Neuronal stem cell (in vitro differentiated cells): ENCODE results near the gene PCTP.

ENCODE experiments used
- DNase-seq: peaks from one replicate; pipeline ENCODE4 v3.0.0-alpha.2; 2013; ENCODE audit warnings: low spot score
- H2AFZ ChIP-seq: one replicate; pipeline ENCODE4 v1.6.1; 2013; ENCODE audit warnings: mild to moderate bottlenecking, low read length, inconsistent platforms
- H2AK5ac ChIP-seq: 2 replicates; pipeline ENCODE4 v1.6.1; 2013; ENCODE audit warnings: low read depth, mild to moderate bottlenecking, inconsistent platforms, low read length, moderate library complexity, mixed read lengths
- H2BK120ac ChIP-seq: 2 replicates; pipeline ENCODE4 v1.6.1; 2013; ENCODE audit warnings: low read depth, mild to moderate bottlenecking, inconsistent platforms, low read length, moderate library complexity, mixed read lengths
- H2BK12ac ChIP-seq: one replicate; pipeline ENCODE4 v1.6.1; 2013; ENCODE audit warnings: low read length, inconsistent platforms
- H2BK15ac ChIP-seq: 2 replicates; pipeline ENCODE4 v1.6.1; 2013; ENCODE audit warnings: mild to moderate bottlenecking, low read length, inconsistent platforms, mixed read lengths
- H2BK5ac ChIP-seq: one replicate; pipeline ENCODE4 v1.6.1; 2013; ENCODE audit warnings: inconsistent platforms, mild to moderate bottlenecking, low read length, moderate library complexity
- H3K14ac ChIP-seq: one replicate; pipeline ENCODE4 v1.6.1; 2013; ENCODE audit warnings: low read length, inconsistent platforms
- H3K18ac ChIP-seq: 2 replicates; pipeline ENCODE4 v1.6.1; 2013; ENCODE audit warnings: low read length, inconsistent platforms
- H3K23ac ChIP-seq: 2 replicates; pipeline ENCODE4 v1.6.1; 2013; ENCODE audit warnings: low read depth, mild to moderate bottlenecking, mixed read lengths, low read length, inconsistent platforms; ENCODE audit not compliant: poor library complexity
- H3K27ac ChIP-seq: replicated peaks from 3 replicates; pipeline ENCODE4 v1.5.1; 2013; ENCODE audit warnings: low read length, inconsistent platforms
- H3K27me3 ChIP-seq, 3 experiments: 2 replicates each; pipeline ENCODE4 v1.6.1; 2013; ENCODE audit warnings: low read length in 3 of 3, mild to moderate bottlenecking in 2 of 3, inconsistent platforms in 1 of 3, low read depth in 1 of 3, mixed read lengths in 1 of 3, moderate library complexity in 1 of 3; ENCODE audit not compliant: control insufficient read depth in 3 of 3, insufficient read depth in 3 of 3
- H3K36me3 ChIP-seq, 2 donors: replicated peaks in 1 of 2; 2 replicates each; pipeline ENCODE4 v1.6.1; 2013; ENCODE audit warnings: low read length in 2 of 2; ENCODE audit not compliant: control insufficient read depth in 2 of 2, insufficient read depth in 2 of 2
- H3K4ac ChIP-seq: 2 replicates; pipeline ENCODE4 v1.6.1; 2013; ENCODE audit warnings: inconsistent platforms, mild to moderate bottlenecking, low read length, moderate library complexity
- H3K4me1 ChIP-seq, 2 donors: 1 replicate in 1 of 2; 2 replicates in 1 of 2; pipeline ENCODE4 v1.6.1; 2013; ENCODE audit warnings: low read length in 2 of 2, low read depth in 1 of 2; ENCODE audit not compliant: control insufficient read depth in 2 of 2, insufficient read depth in 1 of 2
- H3K4me2 ChIP-seq: one replicate; pipeline ENCODE4 v1.6.1; 2013; ENCODE audit warnings: mild to moderate bottlenecking, low read length, inconsistent platforms; ENCODE audit not compliant: insufficient read depth, poor library complexity, severe bottlenecking
- H3K4me3 ChIP-seq, 2 donors: 2 replicates each; pipeline ENCODE4 v1.5.1; 2013; ENCODE audit warnings: low read length in 2 of 2, mild to moderate bottlenecking in 2 of 2, inconsistent platforms in 1 of 2, moderate library complexity in 1 of 2
- H3K79me1 ChIP-seq: one replicate; pipeline ENCODE4 v1.6.1; 2013; ENCODE audit warnings: low read depth, mild to moderate bottlenecking, inconsistent platforms, low read length, moderate library complexity
- H3K9ac ChIP-seq: one replicate; pipeline ENCODE4 v1.6.1; 2013; ENCODE audit warnings: mild to moderate bottlenecking, low read depth, low read length, inconsistent platforms; ENCODE audit not compliant: poor library complexity
- H3K9me3 ChIP-seq, 2 donors: replicated peaks in 1 of 2; 2 replicates each; pipeline versions ENCODE3 to v1.6.1; 2013; ENCODE audit warnings: low read length in 2 of 2, mild to moderate bottlenecking in 2 of 2, inconsistent platforms in 1 of 2, low read depth in 1 of 2, mixed read lengths in 1 of 2, moderate library complexity in 1 of 2; ENCODE audit not compliant: control insufficient read depth in 2 of 2, insufficient read depth in 1 of 2
- H4K8ac ChIP-seq: one replicate; pipeline ENCODE4 v1.6.1; 2013; ENCODE audit warnings: low read depth, mild to moderate bottlenecking, inconsistent platforms, low read length, moderate library complexity
- H4K91ac ChIP-seq: one replicate; pipeline ENCODE4 v1.6.1; 2013; ENCODE audit warnings: low read length, low read depth, mild to moderate bottlenecking, inconsistent platforms; ENCODE audit not compliant: poor library complexity
- WGBS, 2 donors: extraction: QIAGEN DNeasy Blood & Tissue Kit; methylation state at CpG; one replicate each; pipeline ENCODE4 v1.1.7; 2013; ENCODE audit warnings: missing lambda C conversion rate in 2 of 2, mixed read lengths in 1 of 2; ENCODE audit not compliant: insufficient read length in 2 of 2, insufficient replicate concordance in 1 of 2; ENCODE audit errors: extremely low coverage in 2 of 2; 5-methylcytosine and 5-hydroxymethylcytosine counted together

The PCTP gene

GRCh38 chr17:55757659-55758058 lies 6.8 kb downstream of the PCTP start:
- Histone ChIP-seq H4K8ac (no peak overlapping the region), H3K4me3 (no peak overlapping the region), H3K27me3 (no peaks in the 10 kb centered on the region), H4K91ac (no peak overlapping the region), H3K18ac (no peak overlapping the region), H3K4me1 (no peaks in the 10 kb centered on the region), H3K79me1 (no peaks in the 10 kb centered on the region), H3K9ac (no peak overlapping the region), H2BK120ac (no peak overlapping the region), H2BK5ac (no peak overlapping the region), H3K4me2 (no peak overlapping the region), H2BK12ac (no peak overlapping the region), H3K27ac (no peak overlapping the region), H3K23ac (no peak overlapping the region), H2BK15ac (no peak overlapping the region), H2AFZ (no peak overlapping the region), H3K9me3 (no peaks in the 10 kb centered on the region), H3K36me3 (no peaks in the 10 kb centered on the region), H2AK5ac (no peak overlapping the region), H3K4ac (no peak overlapping the region), H3K14ac (no peak overlapping the region)
- DNase-seq = no peak
- no CpG with 5 or more reads among the region's 1 CpG for WGBS, 2 donors

GRCh38 chr17:55758171-55758570 lies 7.3 kb downstream of the PCTP start:
- no peak overlapping the region for H2BK120ac ChIP-seq
- no peak overlapping the region for H2AFZ ChIP-seq
- no peak for DNase-seq
- no peak overlapping the region for H3K4me2 ChIP-seq
- H3K4me1 ChIP-seq = no peaks in the 10 kb centered on the region
- no peaks in the 10 kb centered on the region for H3K9me3 ChIP-seq
- no peaks in the 10 kb centered on the region for H3K79me1 ChIP-seq
- H2BK5ac ChIP-seq = no peak overlapping the region
- no peaks in the 10 kb centered on the region for H3K36me3 ChIP-seq
- H2BK12ac ChIP-seq = no peak overlapping the region
- H3K23ac ChIP-seq = no peak overlapping the region
- H4K91ac ChIP-seq = no peak overlapping the region
- H3K18ac ChIP-seq = no peak overlapping the region
- H3K14ac ChIP-seq = no peak overlapping the region
- H4K8ac ChIP-seq = no peak overlapping the region
- no peak overlapping the region for H3K4me3 ChIP-seq
- H3K27ac ChIP-seq = no peak overlapping the region
- no peak overlapping the region for H2BK15ac ChIP-seq
- no peak overlapping the region for H3K9ac ChIP-seq
- no peak overlapping the region for H3K4ac ChIP-seq
- no peak overlapping the region for H2AK5ac ChIP-seq
- H3K27me3 ChIP-seq = no peaks in the 10 kb centered on the region

- WGBS, 2 donors = no CpG with 5 or more reads among the region's 3 CpGs
- H4K91ac ChIP-seq = no peak overlapping the region
- H3K9ac ChIP-seq = no peak overlapping the region
These were observed 9.9 kb downstream of the PCTP start for GRCh38 chr17:55760643-55761355.

DNA sequence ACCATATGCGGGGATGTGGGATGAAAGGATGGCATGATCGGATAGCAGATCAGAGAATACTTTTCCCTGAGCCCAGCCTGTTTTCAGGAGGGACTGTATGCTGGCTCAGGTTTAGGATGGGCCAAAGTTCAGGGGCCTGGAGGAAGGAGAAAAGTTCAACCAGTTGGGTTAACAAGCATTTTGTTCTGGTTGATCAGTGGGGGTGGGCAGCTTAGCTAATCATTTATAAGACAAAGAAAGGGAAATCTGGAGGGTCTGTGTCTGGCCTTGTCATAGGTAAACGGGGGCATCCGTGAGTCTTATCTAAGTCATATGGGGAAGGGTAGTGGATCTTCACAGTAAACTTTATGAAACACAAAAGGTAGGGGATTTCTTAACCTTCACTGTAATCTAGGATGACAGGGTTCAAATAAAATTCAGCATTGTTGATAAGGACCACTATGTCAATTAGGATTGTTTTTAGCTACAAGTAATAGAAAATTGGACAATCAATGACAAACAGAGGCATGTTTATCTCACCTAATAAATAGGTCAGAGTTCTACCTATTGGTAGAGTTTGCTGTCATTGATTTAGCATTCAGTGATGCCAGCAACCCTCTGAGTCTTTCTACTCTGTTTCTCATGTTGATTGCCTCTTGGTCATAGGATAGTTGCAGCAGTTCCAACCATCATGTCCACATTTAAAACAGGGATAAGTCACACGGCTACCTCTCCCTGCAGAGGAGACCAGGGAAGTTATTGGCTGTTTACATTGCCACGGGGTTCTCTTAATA lies 11.4 kb downstream of the PCTP start:
- no CpG with 5 or more reads among the region's 6 CpGs for WGBS, 2 donors
- Histone ChIP-seq H3K23ac (no peak overlapping the region), H3K4me3 (no peak overlapping the region)

More at GRCh38 chr17:55760643-55761355, 9.9 kb downstream of the PCTP start:
- no peak overlapping the region for H3K4me2 ChIP-seq
- no peak overlapping the region for H2BK12ac ChIP-seq
- no peak overlapping the region for H3K18ac ChIP-seq
- H3K79me1 ChIP-seq = no peaks in the 10 kb centered on the region
- H2BK120ac ChIP-seq = no peak overlapping the region
- no peaks in the 10 kb centered on the region for H3K9me3 ChIP-seq
- H3K27me3 ChIP-seq = no peaks in the 10 kb centered on the region
- no peak overlapping the region for H2AFZ ChIP-seq
- H2BK15ac ChIP-seq = no peak overlapping the region
- no peak overlapping the region for H4K8ac ChIP-seq
- H3K14ac ChIP-seq = no peak overlapping the region
- H3K23ac ChIP-seq = no peak overlapping the region
- no peaks in the 10 kb centered on the region for H3K4me1 ChIP-seq
- no peak overlapping the region for H2AK5ac ChIP-seq
- H3K27ac ChIP-seq = no peak overlapping the region
- H2BK5ac ChIP-seq = no peak overlapping the region
- no peak overlapping the region for H3K4me3 ChIP-seq
- no peaks in the 10 kb centered on the region for H3K36me3 ChIP-seq
- DNase-seq = no peak
- no peak overlapping the region for H3K4ac ChIP-seq

More for the DNA sequence above, 11.4 kb downstream of the PCTP start:
- H3K4me1 ChIP-seq = no peaks in the 10 kb centered on the region
- no peak overlapping the region for H2BK15ac ChIP-seq
- no peak overlapping the region for H2BK12ac ChIP-seq
- H3K27me3 ChIP-seq = no peaks in the 10 kb centered on the region
- no peak overlapping the region for H4K91ac ChIP-seq
- H3K14ac ChIP-seq = no peak overlapping the region
- H4K8ac ChIP-seq = no peak overlapping the region
- no peaks in the 10 kb centered on the region for H3K36me3 ChIP-seq
- no peak overlapping the region for H3K27ac ChIP-seq
- H3K9me3 ChIP-seq = no peaks in the 10 kb centered on the region
- no peaks in the 10 kb centered on the region for H3K79me1 ChIP-seq
- H3K9ac ChIP-seq = no peak overlapping the region
- H2BK120ac ChIP-seq = no peak overlapping the region
- no peak overlapping the region for H2AK5ac ChIP-seq
- H3K4ac ChIP-seq = no peak overlapping the region
- H2BK5ac ChIP-seq = no peak overlapping the region
- no peak overlapping the region for H2AFZ ChIP-seq
- H3K18ac ChIP-seq = no peak overlapping the region
- no peak for DNase-seq
- no peak overlapping the region for H3K4me2 ChIP-seq
